ENCODE results near the gene SENP6. TPM values are rescaled to one million over a fixed set of nuclear protein-coding genes. Genes with fewer than 3 reads are reported as not detected.
A peak's percentile ranks its signal among the peaks of the same experiment; 100 is the strongest.
"Not testable (repeated sequence)": the region's sequence is repeated elsewhere in the genome, so short reads cannot be mapped to it uniquely, and the experiment has no call there.

The SENP6 gene
- total RNA-seq, 1 donor from 2014 or later = 100 TPM

GRCh38 chr6:75572072-75572471, 29.6 kb upstream of the SENP6 start:
- FAIRE-seq (no peak), DNase-seq (ENCODE audit: low read depth) (no peak)
- Histone ChIP-seq H3K79me2 (ENCODE audit: insufficient read depth, low read length) (no peaks in the 10 kb centered on the region), H3K4me1 (ENCODE audit: insufficient read depth, low read length) (no peaks in the 10 kb centered on the region), H3K36me3 (ENCODE audit: insufficient read depth, low read length) (no peaks in the 10 kb centered on the region), H4K20me1 (ENCODE audit: insufficient read depth, low read length) (no peaks in the 10 kb centered on the region), H2AFZ (ENCODE audit: low read depth, low read length) (no peak overlapping the region), H3K4me3 (ENCODE audit: insufficient read depth, low read depth, low read length) (no peak overlapping the region), H3K4me2 (ENCODE audit: low read length) (no peak overlapping the region), H3K9ac (ENCODE audit: low read length) (no peak overlapping the region), H3K9me3 (ENCODE audit: insufficient read depth, low read depth, low read length) (no peaks in the 10 kb centered on the region), H3K27me3 (ENCODE audit: insufficient read depth, low read length) (no peaks in the 10 kb centered on the region), H3K27ac (ENCODE audit: low read depth, low read length) (no peak overlapping the region)
- Mint-ChIP-seq H3K27me3 (ENCODE audit: low read depth, unreplicated experiment) (no peaks in the 10 kb centered on the region), H3K4me3 (ENCODE audit: unreplicated experiment) (no peak overlapping the region), H3K4me1 (ENCODE audit: low read depth, unreplicated experiment) (peaks cover 3% of the 10 kb centered on the region), H3K9me3 (ENCODE audit: unreplicated experiment) (peaks cover 8% of the 10 kb centered on the region), H3K27ac (ENCODE audit: unreplicated experiment) (no peak overlapping the region), H3K36me3 (ENCODE audit: low read depth, unreplicated experiment) (peaks cover 2% of the 10 kb centered on the region)
- TF ChIP-seq CTCF (IDR thresholded peaks at IDR 0.05; ENCODE audit: insufficient read depth, low read depth, low read length) = no peak
- no peak for TF ChIP-seq EZH2 (IDR thresholded peaks at IDR 0.05; ENCODE audit: insufficient read depth, low read length)

- Histone ChIP-seq H4K20me1 (ENCODE audit: insufficient read depth, low read length) (no peaks in the 10 kb centered on the region), H2AFZ (ENCODE audit: low read depth, low read length) (no peak overlapping the region), H3K9me3 (ENCODE audit: insufficient read depth, low read depth, low read length) (no peaks in the 10 kb centered on the region), H3K9ac (ENCODE audit: low read length) (no peak overlapping the region), H3K36me3 (ENCODE audit: insufficient read depth, low read length) (no peaks in the 10 kb centered on the region), H3K4me3 (ENCODE audit: insufficient read depth, low read depth, low read length) (no peak overlapping the region), H3K4me1 (ENCODE audit: insufficient read depth, low read length) (no peaks in the 10 kb centered on the region), H3K79me2 (ENCODE audit: insufficient read depth, low read length) (no peaks in the 10 kb centered on the region), H3K4me2 (ENCODE audit: low read length) (no peak overlapping the region), H3K27me3 (ENCODE audit: insufficient read depth, low read length) (no peaks in the 10 kb centered on the region), H3K27ac (ENCODE audit: low read depth, low read length) (no peak overlapping the region)
- Mint-ChIP-seq H3K9me3 (ENCODE audit: unreplicated experiment) (peaks cover 9% of the 10 kb centered on the region), H3K4me1 (ENCODE audit: low read depth, unreplicated experiment) (peaks cover 2% of the 10 kb centered on the region), H3K36me3 (ENCODE audit: low read depth, unreplicated experiment) (peaks cover 3% of the 10 kb centered on the region), H3K4me3 (ENCODE audit: unreplicated experiment) (no peak overlapping the region), H3K27ac (ENCODE audit: unreplicated experiment) (no peak overlapping the region), H3K27me3 (ENCODE audit: low read depth, unreplicated experiment) (no peaks in the 10 kb centered on the region)
- peak; percentile 86 for DNase-seq (ENCODE audit: low read depth)
- no peak for FAIRE-seq
- no peak for TF ChIP-seq EZH2 (IDR thresholded peaks at IDR 0.05; ENCODE audit: insufficient read depth, low read length)
- TF ChIP-seq CTCF (IDR thresholded peaks at IDR 0.05; ENCODE audit: insufficient read depth, low read depth, low read length) = no peak
Observed at GRCh38 chr6:75579951-75580350, 21.7 kb upstream of the SENP6 start.

GRCh38 chr6:75581231-75581630, 20.4 kb upstream of the SENP6 start:
- Histone ChIP-seq H3K27me3 (ENCODE audit: insufficient read depth, low read length) (no peaks in the 10 kb centered on the region), H3K9ac (ENCODE audit: low read length) (no peak overlapping the region), H3K4me2 (ENCODE audit: low read length) (no peak overlapping the region), H4K20me1 (ENCODE audit: insufficient read depth, low read length) (no peaks in the 10 kb centered on the region), H3K9me3 (ENCODE audit: insufficient read depth, low read depth, low read length) (no peaks in the 10 kb centered on the region), H3K4me3 (ENCODE audit: insufficient read depth, low read depth, low read length) (no peak overlapping the region), H3K79me2 (ENCODE audit: insufficient read depth, low read length) (no peaks in the 10 kb centered on the region), H2AFZ (ENCODE audit: low read depth, low read length) (no peak overlapping the region), H3K4me1 (ENCODE audit: insufficient read depth, low read length) (no peaks in the 10 kb centered on the region), H3K36me3 (ENCODE audit: insufficient read depth, low read length) (no peaks in the 10 kb centered on the region), H3K27ac (ENCODE audit: low read depth, low read length) (no peak overlapping the region)
- DNase-seq (ENCODE audit: low read depth) (no peak), FAIRE-seq (no peak)
- TF ChIP-seq EZH2 (IDR thresholded peaks at IDR 0.05; ENCODE audit: insufficient read depth, low read length) = no peak
- no peak for TF ChIP-seq CTCF (IDR thresholded peaks at IDR 0.05; ENCODE audit: insufficient read depth, low read depth, low read length)
- Mint-ChIP-seq H3K27ac (ENCODE audit: unreplicated experiment) (no peak overlapping the region), H3K9me3 (ENCODE audit: unreplicated experiment) (peaks cover 9% of the 10 kb centered on the region), H3K36me3 (ENCODE audit: low read depth, unreplicated experiment) (peaks cover 3% of the 10 kb centered on the region), H3K4me1 (ENCODE audit: low read depth, unreplicated experiment) (peaks cover 2% of the 10 kb centered on the region), H3K4me3 (ENCODE audit: unreplicated experiment) (no peak overlapping the region), H3K27me3 (ENCODE audit: low read depth, unreplicated experiment) (no peaks in the 10 kb centered on the region)

GRCh38 chr6:75584552-75584951, 17.1 kb upstream of the SENP6 start:
- FAIRE-seq = not testable (repeated sequence)

More at GRCh38 chr6:75584552-75584951, 17.1 kb upstream of the SENP6 start:
- H3K4me1 ChIP-seq (ENCODE audit: insufficient read depth, low read length); H3K4me2 ChIP-seq (ENCODE audit: low read length); H3K4me3 Mint-ChIP-seq (ENCODE audit: unreplicated experiment); H3K27me3 Mint-ChIP-seq (ENCODE audit: low read depth, unreplicated experiment); H4K20me1 ChIP-seq (ENCODE audit: insufficient read depth, low read length); H3K27me3 ChIP-seq (ENCODE audit: insufficient read depth, low read length); H3K27ac ChIP-seq (ENCODE audit: low read depth, low read length); H2AFZ ChIP-seq (ENCODE audit: low read depth, low read length); DNase-seq (ENCODE audit: low read depth); H3K27ac Mint-ChIP-seq (ENCODE audit: unreplicated experiment); H3K9ac ChIP-seq (ENCODE audit: low read length); H3K36me3 ChIP-seq (ENCODE audit: insufficient read depth, low read length); H3K9me3 Mint-ChIP-seq (ENCODE audit: unreplicated experiment); H3K36me3 Mint-ChIP-seq (ENCODE audit: low read depth, unreplicated experiment); H3K79me2 ChIP-seq (ENCODE audit: insufficient read depth, low read length); H3K9me3 ChIP-seq (ENCODE audit: insufficient read depth, low read depth, low read length); H3K4me1 Mint-ChIP-seq (ENCODE audit: low read depth, unreplicated experiment); H3K4me3 ChIP-seq (ENCODE audit: insufficient read depth, low read depth, low read length): not testable (repeated sequence)

Data from astrocyte (in vitro differentiated cells and primary cell).